K562 (cell line): ENCODE results near the gene ADAMTS1. TPM values are rescaled to one million over a fixed set of nuclear protein-coding genes. Genes with fewer than 3 reads are reported as not detected.
A peak's percentile ranks its signal among the peaks of the same experiment; 100 is the strongest.

Experiments used
- ATAC-seq: fragments of 200-7000 bp; cut with Tn5 transposase; 3 replicates; pipeline ENCODE4 v1.9.1; 2020; ENCODE audit warnings: moderate library complexity
- BruUV-seq: library from RNA; stranded (reverse); fragments of 400-500 nt; replicated peaks from 2 replicates; lab custom pipeline; 2021; lab: Mats Ljungman, UMichigan
- CTCF ChIA-PET: fragments of 300-600 bp; formaldehyde crosslinking; extraction: SDS; loops from one replicate; lab custom pipeline; 2021; ENCODE audit warnings: low intra/inter-chr PET ratio; lab: Yijun Ruan, JAX
- POLR2A ChIA-PET: fragments of 300-600, 350-650 bp; sonication (Branson Sonifier 250); formaldehyde crosslinking; extraction: SDS; loops from one replicate; lab custom pipeline; 2021; ENCODE audit warnings: antibody characterized with exemption, inconsistent platforms; lab: Yijun Ruan, JAX
- DNase-seq, 4 experiments: peaks; one replicate each; pipeline versions ENCODE4 v3.0.0 to v3.0.0-alpha.2; 2011 to 2018; ENCODE audit warnings: low spot score in 3 of 4, mixed read lengths in 3 of 4; ENCODE audit errors: extremely low read depth in 1 of 4
- FAIRE-seq: peaks from 2 replicates; lab custom pipeline; 2011; peaks lifted over from hg19 to GRCh38; lab: Jason Lieb, UNC
- H2AFZ ChIP-seq: 2 replicates; pipeline ENCODE4 v1.6.0; 2011; ENCODE audit warnings: low read depth, low read length, control low read depth, inconsistent platforms
- H3K27ac ChIP-seq: fragments of 200-600 bp; 3 replicates; pipeline ENCODE4 v1.8.0; 2011; ENCODE audit warnings: low read depth, mild to moderate bottlenecking, control low read depth, inconsistent platforms, low read length, moderate library complexity, mixed read lengths; ENCODE audit errors: extremely low read depth
- H3K27me3 ChIP-seq, 2 experiments: fragments of 300-600 bp in 1 of 2; 2 replicates in 1 of 2; 3 replicates in 1 of 2; pipeline versions ENCODE4 v1.6.0 to v1.8.0; 2011; ENCODE audit warnings: inconsistent platforms in 2 of 2, low read length in 2 of 2, mild to moderate bottlenecking in 1 of 2, mixed read lengths in 1 of 2, moderate library complexity in 1 of 2; ENCODE audit not compliant: control insufficient read depth in 2 of 2, insufficient read depth in 2 of 2
- H3K36me3 ChIP-seq: fragments of 300-600 bp; 3 replicates; pipeline ENCODE4 v1.8.0; 2011; ENCODE audit warnings: mild to moderate bottlenecking, low read length, inconsistent platforms; ENCODE audit not compliant: control insufficient read depth, insufficient read depth
- H3K4me1 ChIP-seq, 2 experiments: fragments of 200-600 bp in 1 of 2; replicated peaks in 1 of 2; 2 replicates in 1 of 2; 3 replicates in 1 of 2; pipeline versions ENCODE4 v1.5.1 to v1.8.0; 2011; ENCODE audit warnings: inconsistent platforms in 2 of 2, low read length in 2 of 2, mild to moderate bottlenecking in 1 of 2, mixed read lengths in 1 of 2, moderate library complexity in 1 of 2; ENCODE audit not compliant: control insufficient read depth in 2 of 2, insufficient read depth in 2 of 2
- H3K4me2 ChIP-seq: 2 replicates; pipeline ENCODE4 v1.6.1; 2011; ENCODE audit warnings: low read length, control low read depth, inconsistent platforms, mixed read lengths; ENCODE audit not compliant: insufficient read depth
- H3K4me3 ChIP-seq: fragments of 200-600 bp; sonication (generic), shearing (Covaris generic); 2 replicates; pipeline ENCODE4 v1.5.1; 2016; ENCODE audit warnings: control low read depth, inconsistent platforms
- H3K79me2 ChIP-seq: fragments of 200-600 bp; 3 replicates; pipeline ENCODE4 v1.8.0; 2011; ENCODE audit warnings: low read length, inconsistent platforms; ENCODE audit not compliant: control insufficient read depth, insufficient read depth
- H3K9ac ChIP-seq, 2 experiments: 2 replicates each; pipeline versions ENCODE4 v1.6.0 to v1.6.1; 2011; ENCODE audit warnings: low read depth in 2 of 2, low read length in 2 of 2, control low read depth in 1 of 2, inconsistent platforms in 1 of 2, mild to moderate bottlenecking in 1 of 2, mixed read lengths in 1 of 2; ENCODE audit not compliant: insufficient read depth in 1 of 2
- H3K9me1 ChIP-seq: one replicate; pipeline ENCODE4 v1.6.0; 2011; ENCODE audit warnings: inconsistent platforms, mild to moderate bottlenecking, low read length, moderate library complexity; ENCODE audit not compliant: control insufficient read depth, insufficient read depth
- H3K9me3 ChIP-seq: replicated peaks from 2 replicates; pipeline ENCODE4 v1.5.1; 2011; ENCODE audit warnings: low read depth, low read length, inconsistent platforms; ENCODE audit not compliant: control insufficient read depth, insufficient read depth
- H4K20me1 ChIP-seq: replicated peaks from 2 replicates; pipeline ENCODE4 v1.6.1; 2011; ENCODE audit warnings: low read length, inconsistent platforms, mixed read lengths; ENCODE audit not compliant: control insufficient read depth, insufficient read depth
- BCL6 ChIP-seq: fragments of 250-450 bp; sonication (Bioruptor Pico); IDR thresholded peaks from 2 replicates; pipeline ENCODE4 v1.4.0; 2020
- CTCF ChIP-seq, 3 experiments: IDR thresholded peaks in 2 of 3; conservative IDR thresholded peaks in 1 of 3; 2 replicates each; pipeline ENCODE4 v1.5.1; 2011 to 2012; ENCODE audit warnings: low read length in 3 of 3, mild to moderate bottlenecking in 3 of 3, control low read depth in 2 of 3, improper control_type of control experiment in 1 of 3, inconsistent platforms in 1 of 3, low read depth in 1 of 3, mixed read lengths in 1 of 3, moderate library complexity in 1 of 3; ENCODE audit not compliant: insufficient read depth in 2 of 3
- EZH2 ChIP-seq: IDR thresholded peaks from 2 replicates; pipeline ENCODE4 v1.6.1; 2012; ENCODE audit warnings: low read depth, mild to moderate bottlenecking, inconsistent platforms, low read length, borderline replicate concordance
- GMEB1 ChIP-seq: fragments of 250-450 bp; sonication (Bioruptor Pico); IDR thresholded peaks from 2 replicates; pipeline ENCODE4 v1.4.0; 2020; ENCODE audit warnings: mild to moderate bottlenecking
- KAT2B ChIP-seq: IDR thresholded peaks from one replicate; pipeline ENCODE4 v1.6.1; 2012; ENCODE audit warnings: low read depth, mild to moderate bottlenecking, control low read depth, inconsistent platforms, low read length, moderate library complexity
- RBM17 ChIP-seq: fragments of 200-400 bp; formaldehyde crosslinking; IDR thresholded peaks from 2 replicates; pipeline ENCODE4 v1.6.1; 2017; ENCODE audit warnings: low read depth, mild to moderate bottlenecking, low read length, borderline replicate concordance
- ZBTB2 ChIP-seq: fragments of 450-650 bp; IDR thresholded peaks from 2 replicates; pipeline ENCODE4 v1.6.1; 2016; ENCODE audit warnings: antibody characterized with exemption
- WGBS: fragments of 100-300 bp; shearing (Covaris generic); methylation state at CpG from one replicate; pipeline ENCODE4 v1.1.6; 2016; ENCODE audit warnings: low coverage, mixed read lengths; ENCODE audit not compliant: insufficient coverage; ENCODE audit errors: missing lambda C conversion rate; 5-methylcytosine and 5-hydroxymethylcytosine counted together
- in situ Hi-C: fragments of 300-500 bp; cut with MboI; formaldehyde crosslinking; loops from 4 replicates; pipeline ENCODE4 v1.15.0; 2018; ENCODE audit warnings: inconsistent platforms, mixed read lengths
- intact Hi-C: fragments of 100-400 bp; cut with micrococcal nuclease; formaldehyde crosslinking; loops from 2 replicates; pipeline ENCODE4 v1.14.2; 2022
- polyA plus RNA-seq, 8 experiments: library from polyadenylated mRNA; depleted of rRNA in 4 of 8; stranded (reverse) in 5 of 8; unstranded in 3 of 8; fragments of >200 nt; fragmentation: Nextera tagmentation in 2 of 8; fragmentation: Illumina TruSeq in 1 of 8; extraction: Ambion mirVana in 2 of 8; extraction: Trizol in 1 of 8; gene quantifications; 2 replicates each; pipeline versions ENCODE4 v1.2.1 to v1.2.3, GENCODE V29; 2011 to 2014; ENCODE audit warnings: inconsistent platforms in 1 of 8, missing spikeins in 1 of 8
- total RNA-seq, 7 experiments: library from RNA; depleted of rRNA in 6 of 7; stranded (reverse); fragments of >200 nt in 6 of 7; fragmentation: Illumina TruSeq in 2 of 7; extraction: Trizol in 2 of 7; gene quantifications; 2 replicates each; pipeline versions ENCODE4 v1.2.1 to v1.2.3, GENCODE V29; 2011 to 2021; ENCODE audit warnings: low replicate concordance in 1 of 7

ADAMTS1 gene
- total and polyA plus RNA-seq, 9 of the 15 experiments (the other 6 are each of a cell fraction or from before 2014, with no cell fraction given), result 0.01 to 0.58 TPM; not detected in 7

GRCh38 chr21:26881504-26882228 is 36.5 kb upstream of the ADAMTS1 start:
- no peaks in the 10 kb centered on the region for H3K79me2 ChIP-seq
- H3K4me2 ChIP-seq, result no peak overlapping the region
- 2% methylated on average over 4 of the region's 4 CpGs for WGBS
- no TSS peak for BruUV-seq
- H3K9me1 ChIP-seq, result no peaks in the 10 kb centered on the region
- CTCF ChIA-PET, result no interaction called here
- ATAC-seq (no peak), DNase-seq (no peak)
- no peaks in the 10 kb centered on the region for H3K4me1 ChIP-seq
- H3K4me3 ChIP-seq, result no peak overlapping the region
- in situ Hi-C loops, result no loop called here
- 0 out of 2 replicates have a peak, but pooled peaks cover 2% of the 10 kb centered on the region for H3K9me3 ChIP-seq
- no peak overlapping the region for H2AFZ ChIP-seq
- no peak for TF ChIP-seq RBM17
- no peak for TF ChIP-seq ZBTB2
- no peak for TF ChIP-seq KAT2B
- peak in 1 of 3 experiments; percentile 13; a peak in 1 of 6 replicates for TF ChIP-seq CTCF (IDR thresholded peaks at IDR 0.05 in 2 of 3, conservative IDR thresholded peaks at IDR 0.05 in 1 of 3; ENCODE audit: insufficient read depth in 2 of 3, low read depth in 1 of 3, low read length in 3 of 3)
- no peak for TF ChIP-seq BCL6 (CRISPR knock-in tag)
- TF ChIP-seq GMEB1, result no peak
- no peak for TF ChIP-seq EZH2
- TF ChIP-seq, all 486 proteins: peak for 1
- no peaks in the 10 kb centered on the region for H3K36me3 ChIP-seq
- POLR2A ChIA-PET, result no interaction called here
- H3K27me3 ChIP-seq, result no peaks in the 10 kb centered on the region
- H3K27ac ChIP-seq, result no peak overlapping the region
- H3K9ac ChIP-seq, result no peak overlapping the region
- FAIRE-seq, result no peak
- intact Hi-C loops, result no loop called here
- no peaks in the 10 kb centered on the region for H4K20me1 ChIP-seq
